AG10803 (cell line): Measurements from ENCODE around the gene ERGIC1.
"Not testable (repeated sequence)": the region's sequence is repeated elsewhere in the genome, so short reads cannot be mapped to it uniquely, and the experiment has no call there.

Experiments
- DNase-seq: peaks from one replicate; pipeline ENCODE4 v3.0.0; 2010; ENCODE audit warnings: low read depth
- H3K4me3 ChIP-seq: 2 replicates; pipeline ENCODE4 v1.5.1; 2011; ENCODE audit warnings: mild to moderate bottlenecking, low read length, control low read depth
- CTCF ChIP-seq: conservative IDR thresholded peaks from 2 replicates; pipeline ENCODE4 v1.5.1; 2011; ENCODE audit warnings: mild to moderate bottlenecking, low read length, control low read depth, inconsistent platforms

Gene ERGIC1

DNA sequence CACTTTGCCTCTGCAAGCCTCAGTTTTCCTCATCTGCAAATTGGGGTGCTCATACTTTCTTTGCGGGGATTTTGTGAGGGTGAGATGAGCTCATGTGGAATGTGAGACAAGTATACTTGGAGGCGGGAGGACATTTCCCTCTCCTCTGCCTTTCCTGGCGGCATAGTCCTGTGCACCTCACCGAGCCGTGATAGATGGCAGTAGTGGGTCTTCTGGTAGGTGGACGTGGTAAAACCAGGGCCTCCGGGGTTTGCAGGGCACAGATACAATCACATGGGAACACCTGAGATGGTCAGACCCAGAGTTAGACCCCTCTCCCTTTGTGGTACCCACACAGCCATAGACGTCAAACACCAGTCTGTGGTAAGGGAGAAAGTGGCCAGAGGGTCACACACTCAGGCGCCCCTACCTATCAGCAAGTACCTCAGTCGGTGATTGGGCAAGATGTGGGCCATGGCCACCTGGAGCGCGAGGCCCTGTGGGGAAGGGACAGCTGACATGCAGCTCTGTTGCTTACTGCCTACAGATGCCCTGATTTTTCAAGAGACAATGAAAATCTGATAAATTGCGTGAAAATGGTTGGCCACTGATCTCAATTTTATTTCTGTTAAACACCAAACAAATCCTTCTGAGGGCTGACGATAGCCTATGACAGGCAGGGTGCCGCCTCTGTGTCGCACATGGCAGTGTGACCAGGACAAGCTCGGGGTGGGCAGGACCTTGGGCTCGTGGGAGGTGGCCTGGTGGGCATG, 9.9 kb downstream of the ERGIC1 start:
- H3K4me3 ChIP-seq = no peak overlapping the region
- DNase-seq = no peak
- no peak for TF ChIP-seq CTCF

GRCh38 chr5:172844577-172844838, 10.5 kb downstream of the ERGIC1 start:
- no peak for DNase-seq
- H3K4me3 ChIP-seq = no peak overlapping the region
- TF ChIP-seq CTCF = no peak

DNA sequence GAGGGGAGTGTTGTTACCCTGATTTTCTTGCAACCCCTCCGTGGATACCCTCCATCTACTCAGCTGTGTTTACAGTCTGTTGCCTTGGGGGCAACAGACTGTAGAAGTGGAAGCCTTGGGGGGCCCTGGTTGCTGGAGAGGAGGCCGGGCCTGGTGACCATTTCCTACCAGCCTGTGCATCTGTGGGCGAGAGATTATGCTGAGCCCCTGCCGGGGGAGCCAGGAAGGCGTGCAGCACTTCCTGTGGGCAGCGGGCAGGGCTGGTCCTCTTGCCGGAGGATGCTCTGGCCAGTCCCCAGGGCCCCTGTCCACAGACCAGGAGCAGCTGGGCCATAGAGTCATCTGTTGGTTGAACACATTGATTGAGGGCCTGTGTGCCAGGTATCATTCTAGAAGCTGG, 11.1 kb downstream of the ERGIC1 start:
- DNase-seq = no peak
- TF ChIP-seq CTCF = no peak
- H3K4me3 ChIP-seq = no peak overlapping the region

GRCh38 chr5:172845576-172845975, 11.5 kb downstream of the ERGIC1 start:
- DNase-seq = no peak
- no peak overlapping the region for H3K4me3 ChIP-seq
- no peak for TF ChIP-seq CTCF

DNA sequence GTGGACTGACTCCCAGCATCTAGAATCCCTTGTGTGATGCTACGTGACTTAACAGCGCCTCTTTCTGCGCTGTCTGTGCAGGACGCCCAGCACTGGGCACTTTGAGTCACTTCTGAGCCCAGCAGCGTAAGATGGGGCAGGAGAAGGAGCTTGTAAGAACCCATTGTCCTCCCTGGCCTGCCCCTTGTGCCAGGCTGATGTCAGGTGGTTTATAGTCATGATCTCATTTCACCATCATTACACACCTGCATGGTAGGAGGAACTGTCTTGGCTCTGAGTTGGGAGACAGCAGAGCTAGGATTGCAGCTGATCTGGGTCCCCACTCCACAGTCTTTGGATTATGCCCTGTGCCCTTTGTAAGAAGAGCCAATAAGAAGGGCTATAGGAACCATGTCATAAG, 12.2 kb downstream of the ERGIC1 start:
- TF ChIP-seq CTCF = no peak
- no peak for DNase-seq
- H3K4me3 ChIP-seq = no peak overlapping the region

- DNase-seq = no peak
- no peak for TF ChIP-seq CTCF
Measured at GRCh38 chr5:172846677-172847076, 12.6 kb downstream of the ERGIC1 start.

DNA sequence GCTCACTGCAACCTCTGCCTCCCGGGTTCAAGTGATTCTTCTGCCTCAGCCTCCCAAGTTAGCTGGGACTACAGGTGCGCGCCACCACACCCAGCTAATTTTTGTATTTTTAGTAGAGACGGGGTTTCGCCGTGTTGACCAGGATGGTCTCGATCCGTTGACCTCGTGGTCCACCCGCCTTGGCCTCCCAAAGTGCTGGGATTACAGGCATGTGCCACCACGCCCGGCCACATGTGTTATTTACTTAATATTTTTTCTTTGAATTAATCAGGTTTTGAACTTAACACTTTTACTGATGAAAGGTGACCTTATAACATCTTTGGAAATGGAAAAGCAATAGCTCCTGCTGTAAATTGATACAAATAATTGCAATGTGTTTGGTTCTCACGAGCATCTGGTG, 13.5 kb downstream of the ERGIC1 start:
- not testable (repeated sequence) for DNase-seq, H3K4me3 ChIP-seq

More at GRCh38 chr5:172846677-172847076, 12.6 kb downstream of the ERGIC1 start:
- H3K4me3 ChIP-seq = no peak overlapping the region

- H3K4me3 ChIP-seq = no peak overlapping the region
- DNase-seq = no peak
- TF ChIP-seq CTCF = no peak
Measured at GRCh38 chr5:172848419-172848818, 14.4 kb downstream of the ERGIC1 start.
